IPS DF 19.7 (cell line): ENCODE data around the gene TBC1D19.
"Not testable (repeated sequence)": the region's sequence is repeated elsewhere in the genome, so short reads cannot be mapped to it uniquely, and the experiment has no call there.

Source experiments
- DNase-seq: peaks from one replicate; pipeline ENCODE4 v3.0.0-alpha.2; 2013; ENCODE audit warnings: low read depth, low spot score

TBC1D19 gene

DNA sequence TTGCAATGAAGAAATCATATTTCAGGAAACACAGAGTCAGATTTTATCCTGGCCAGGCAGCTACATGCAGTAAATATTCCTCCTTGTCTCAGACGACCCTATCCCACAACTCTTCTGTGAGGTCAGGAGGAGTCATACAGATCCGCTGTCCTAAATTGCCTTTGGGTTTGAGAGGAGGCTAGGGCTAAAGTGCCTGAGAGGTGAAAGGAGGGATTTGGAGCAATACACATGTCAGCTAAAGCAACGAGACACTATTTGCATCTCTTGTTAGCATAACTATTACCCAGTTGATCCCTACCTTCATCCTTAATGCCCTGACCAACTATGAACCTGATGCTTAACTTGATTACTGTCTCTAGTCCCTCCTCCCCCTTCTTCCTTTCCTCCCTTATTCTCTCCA lies 98.6 kb downstream of the TBC1D19 start:
- DNase-seq, result peak; percentile 7

DNA sequence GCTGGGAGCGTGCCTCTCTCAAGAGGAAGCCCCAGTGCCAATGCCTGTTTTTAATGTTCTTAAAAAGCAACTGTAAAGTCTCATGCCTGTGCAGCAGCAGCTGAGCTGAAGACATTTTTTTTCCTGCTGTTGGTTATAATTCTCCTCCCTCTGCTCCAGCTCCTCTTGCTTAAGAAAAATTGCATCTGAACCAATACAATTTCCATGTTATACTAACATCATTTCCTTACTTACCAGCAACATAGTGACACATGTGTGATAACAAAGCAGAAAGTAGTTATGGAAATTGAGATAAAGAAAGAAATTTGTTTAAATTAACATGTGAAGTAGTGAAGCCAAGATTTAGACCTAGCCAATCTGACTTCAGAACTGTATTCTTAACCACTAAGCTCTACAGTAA lies 101.4 kb downstream of the TBC1D19 start:
- no peak for DNase-seq

DNA sequence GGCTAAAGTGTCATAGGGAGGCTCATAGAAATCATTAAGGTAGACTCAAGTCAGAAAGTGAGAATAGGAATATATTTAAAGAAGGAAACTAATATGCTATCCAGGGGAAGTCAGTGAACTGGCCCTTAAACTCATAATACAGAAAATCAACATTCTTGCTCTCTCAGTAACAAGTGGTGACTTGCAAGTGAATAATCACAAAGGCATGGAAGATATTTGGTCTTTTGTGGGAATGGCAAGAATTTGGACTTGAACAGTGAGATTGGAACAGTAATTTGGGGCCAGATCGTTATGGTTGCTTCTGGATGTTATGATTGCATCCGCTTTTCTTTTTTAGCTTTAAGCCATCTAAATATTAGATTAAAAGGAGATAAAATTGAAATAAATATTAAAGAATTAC lies 103.8 kb downstream of the TBC1D19 start:
- no peak for DNase-seq

DNA sequence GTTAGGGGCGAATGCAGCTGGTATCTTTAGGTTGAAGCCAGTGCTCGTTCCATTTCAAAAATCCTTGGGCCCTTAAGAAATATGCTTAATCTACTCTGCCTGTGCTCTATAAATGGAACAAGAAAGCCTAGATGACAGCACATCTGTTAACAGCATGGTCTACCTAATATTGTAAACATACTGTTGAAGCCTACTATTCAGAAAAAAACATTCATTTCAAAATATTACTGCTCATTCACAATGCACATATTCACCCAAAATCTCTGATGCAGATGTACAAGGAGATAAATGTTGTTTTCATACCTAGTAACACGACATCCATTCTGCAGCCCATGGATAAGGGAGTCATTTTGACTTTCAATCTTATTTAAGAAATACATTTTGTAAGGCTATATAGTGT lies 106.6 kb downstream of the TBC1D19 start:
- no peak for DNase-seq

DNA sequence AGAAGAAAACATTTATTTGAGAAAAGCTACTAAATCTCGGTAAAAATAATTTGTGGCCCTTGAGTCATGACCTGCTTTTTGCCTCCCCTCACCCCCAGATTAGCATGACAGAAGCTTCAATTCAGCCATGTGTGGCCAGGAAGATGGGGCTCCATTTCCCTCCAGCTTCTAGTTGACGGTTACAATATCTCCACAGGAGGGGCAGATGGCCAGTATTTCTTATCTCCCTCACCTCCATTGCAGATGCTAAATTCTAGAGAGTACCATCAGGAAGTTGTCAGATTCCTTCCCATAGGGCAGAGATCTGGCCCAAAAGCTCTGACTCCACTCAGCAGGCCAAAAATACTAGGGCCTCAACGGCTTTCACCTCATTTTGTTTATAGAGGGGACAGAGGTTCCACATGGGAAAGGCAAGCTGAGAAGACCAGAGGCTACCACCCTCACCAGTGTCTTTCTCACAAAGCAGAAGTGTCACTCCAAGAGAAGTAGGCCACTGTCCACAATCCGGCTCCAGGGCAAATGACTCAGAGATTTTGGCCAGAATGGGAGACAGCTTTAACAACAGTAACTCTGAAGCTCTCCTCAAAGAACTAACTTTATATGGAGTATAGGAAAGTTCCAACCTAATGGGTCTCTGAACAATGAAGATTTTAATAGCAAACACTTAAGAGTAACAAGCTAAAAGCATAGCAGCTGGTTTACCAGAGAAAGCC lies 108.3 kb downstream of the TBC1D19 start:
- DNase-seq, result peak; percentile 35

DNA sequence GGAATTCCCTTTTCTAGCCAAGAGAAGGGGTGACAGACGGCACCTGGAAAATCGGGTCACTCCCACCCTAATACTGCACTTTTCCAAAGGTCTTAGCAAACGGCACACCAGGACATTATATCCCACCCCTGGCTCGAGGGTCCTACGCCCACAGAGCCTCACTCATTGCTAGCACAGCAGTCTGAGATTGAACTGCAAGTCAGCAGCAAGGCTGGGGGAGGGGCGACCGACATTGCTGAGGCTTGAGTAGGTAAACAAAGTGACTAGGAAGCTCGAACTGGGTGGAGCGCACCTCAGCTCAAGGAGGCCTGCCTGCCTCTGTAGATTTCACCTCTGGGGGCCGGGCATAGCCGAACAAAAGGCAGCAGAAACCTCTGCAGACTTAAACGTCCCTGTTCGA lies 110.2 kb downstream of the TBC1D19 start:
- DNase-seq, result not testable (repeated sequence)

DNA sequence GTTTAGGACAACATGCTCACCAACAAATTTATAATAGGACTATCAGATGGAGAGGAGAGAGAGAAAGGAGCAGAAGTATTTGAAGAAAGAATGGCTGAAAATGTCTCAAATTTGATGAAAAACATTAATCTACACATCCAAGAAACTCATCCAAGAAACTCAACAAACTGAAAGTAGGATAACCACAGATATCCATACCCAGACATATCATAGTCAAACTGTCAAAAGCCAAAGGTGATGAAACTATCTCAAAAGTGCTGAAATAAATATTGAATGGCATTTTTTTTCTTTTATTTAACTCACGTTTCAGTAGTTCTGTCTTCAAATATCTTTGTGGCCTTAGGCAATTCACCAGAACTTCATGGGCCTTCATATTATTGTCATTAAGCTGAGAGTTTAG lies 116.2 kb downstream of the TBC1D19 start:
- DNase-seq, result no peak

DNA sequence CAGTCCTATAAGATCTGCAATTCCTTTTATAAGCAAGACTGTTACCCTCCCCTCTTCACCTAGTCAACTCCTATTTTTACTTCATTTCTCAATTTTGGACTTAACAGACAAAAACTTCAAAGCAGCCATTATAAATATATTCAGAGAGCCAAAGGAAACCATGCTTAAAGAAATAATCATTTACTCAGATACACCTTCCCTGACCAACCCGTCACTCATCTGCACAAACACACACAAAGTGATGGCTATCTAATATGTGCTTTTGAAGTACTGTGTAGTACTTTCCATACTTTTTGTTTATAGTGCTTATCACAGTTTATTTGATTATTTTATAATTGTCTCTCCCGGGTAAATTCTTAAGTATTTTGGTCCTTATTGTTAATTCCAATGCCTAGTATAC lies 117.2 kb downstream of the TBC1D19 start:
- no peak for DNase-seq

DNA sequence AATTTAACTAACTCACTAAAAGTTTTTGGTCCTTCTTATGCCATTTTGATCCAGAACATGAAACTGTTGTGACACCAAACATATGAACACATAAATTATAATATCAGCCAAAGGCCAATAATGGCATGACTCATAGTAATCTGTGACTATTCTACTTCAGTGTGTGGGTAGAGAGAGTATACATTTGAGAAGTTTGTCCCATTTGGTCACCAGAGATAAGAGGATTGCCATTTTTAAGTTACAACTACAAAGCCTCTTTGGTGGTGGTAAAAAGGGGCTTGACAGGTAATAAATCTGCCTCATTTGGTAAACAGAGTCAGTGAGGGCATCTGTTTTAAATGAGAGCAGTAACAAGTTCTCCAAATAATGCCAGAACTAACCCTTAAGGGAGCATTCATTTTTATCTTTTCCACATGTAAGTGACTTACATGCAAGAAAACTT lies 117.9 kb downstream of the TBC1D19 start:
- DNase-seq, result no peak

DNA sequence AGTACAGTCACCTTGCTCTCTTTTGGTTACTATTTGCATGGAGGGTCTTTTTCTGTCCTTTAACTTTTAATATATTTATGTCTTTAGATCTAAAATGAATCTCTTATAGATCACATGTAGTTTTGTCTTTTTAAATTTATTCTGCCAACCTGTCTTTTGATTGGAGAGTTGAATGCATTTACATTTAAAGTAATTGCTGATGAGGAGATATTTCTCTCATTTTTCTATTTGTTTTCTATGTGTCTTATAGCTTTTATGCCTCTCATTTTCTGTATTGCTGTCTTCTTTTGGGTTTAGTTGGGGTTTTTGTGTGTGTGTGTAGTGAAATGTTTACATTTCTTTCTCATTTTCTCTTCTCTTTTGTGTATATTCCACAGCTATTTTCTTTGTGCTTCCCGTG lies 123.5 kb downstream of the TBC1D19 start:
- DNase-seq, result no peak

DNA sequence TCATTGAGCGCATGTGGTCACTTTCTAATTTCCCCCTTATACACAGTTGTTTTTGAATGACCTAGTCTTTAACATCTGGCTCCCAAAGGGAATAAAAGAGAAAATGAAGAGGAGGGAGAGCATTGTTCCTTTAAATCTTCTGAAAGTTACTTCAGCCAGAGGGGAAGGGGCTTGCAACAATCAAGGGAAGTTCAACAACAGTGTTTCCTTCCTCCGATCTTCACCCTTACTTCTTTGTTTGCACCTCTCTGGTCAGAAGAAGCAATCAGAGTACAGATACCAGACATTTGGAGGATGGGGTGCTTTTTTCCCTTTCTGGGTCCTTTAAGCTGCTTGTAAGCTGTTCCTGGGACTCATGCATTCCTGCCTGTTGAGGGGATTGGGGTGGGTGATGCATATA lies 125.4 kb downstream of the TBC1D19 start:
- DNase-seq, result no peak

DNA sequence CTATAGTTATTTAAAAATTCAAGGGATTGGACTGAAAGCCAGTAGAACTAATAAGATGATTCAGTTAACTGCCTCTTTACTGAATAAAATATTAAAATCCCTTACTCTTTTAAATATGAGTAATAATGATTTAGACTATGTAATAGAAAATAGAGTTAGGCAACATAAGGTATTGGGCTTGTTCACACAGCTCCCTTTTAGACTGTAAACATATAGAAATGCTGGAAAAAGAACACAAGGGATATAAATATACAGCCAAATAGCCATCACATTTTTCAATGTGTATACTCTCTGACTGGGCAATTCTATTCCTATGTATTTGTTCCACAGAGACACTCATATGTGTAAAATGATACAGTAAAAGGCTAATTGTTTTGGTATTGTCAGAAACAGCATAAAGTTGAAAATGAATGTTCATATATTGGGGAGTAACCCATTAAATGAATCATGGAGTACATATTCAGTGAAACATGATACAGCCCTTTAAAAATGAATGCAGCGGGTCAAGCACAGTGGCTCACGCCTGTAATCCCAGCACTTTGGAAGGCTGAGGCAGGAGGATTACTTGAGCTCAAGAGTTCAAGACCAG lies 129.8 kb downstream of the TBC1D19 start:
- DNase-seq, result no peak

DNA sequence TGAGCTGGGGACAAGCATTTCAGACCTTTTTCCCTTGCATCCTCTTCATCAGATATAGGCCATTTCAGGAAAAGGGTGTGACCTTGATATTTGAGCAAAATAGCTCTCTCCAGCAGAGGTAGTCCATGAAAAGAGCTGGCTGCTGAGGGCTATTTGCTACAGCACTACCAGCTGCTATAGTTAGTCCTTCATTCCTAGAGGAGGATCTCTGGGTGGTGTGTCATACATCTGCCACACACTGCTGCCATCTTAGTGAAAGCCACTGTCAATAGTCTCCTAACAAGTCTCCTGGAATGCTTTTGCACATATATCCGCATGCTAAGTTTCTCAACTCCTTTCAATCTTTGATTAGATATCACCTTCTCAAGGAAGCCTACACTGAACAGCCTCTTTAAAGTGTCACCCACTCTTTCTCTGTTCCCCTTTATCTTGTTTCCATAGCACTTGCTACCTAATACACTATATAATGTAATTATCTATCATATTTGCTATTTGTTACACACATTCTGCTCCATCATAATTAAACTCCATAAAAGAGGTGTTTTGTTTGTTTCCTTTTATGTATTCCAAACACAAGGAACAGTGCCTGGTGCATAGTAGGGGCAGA lies 131.9 kb downstream of the TBC1D19 start:
- no peak for DNase-seq

DNA sequence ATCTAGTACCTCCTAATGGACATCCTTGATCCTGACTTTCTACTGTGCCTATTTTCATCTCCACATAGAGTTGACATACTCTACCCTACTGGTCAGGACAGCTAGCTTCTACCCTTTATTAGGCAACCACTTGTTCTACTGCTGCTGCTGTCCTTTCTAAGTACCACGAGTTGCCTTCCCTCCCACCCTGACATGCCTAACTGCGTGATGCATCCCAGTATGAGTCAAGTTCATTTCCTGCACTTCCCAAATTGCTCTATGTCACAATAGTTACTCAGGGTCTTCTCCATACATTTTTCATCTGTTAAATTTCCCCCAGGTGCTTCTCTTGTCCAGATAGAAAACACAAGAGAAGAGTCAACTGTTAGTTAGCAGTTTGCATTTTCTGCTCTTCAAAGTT lies 133.4 kb downstream of the TBC1D19 start:
- DNase-seq, result no peak

DNA sequence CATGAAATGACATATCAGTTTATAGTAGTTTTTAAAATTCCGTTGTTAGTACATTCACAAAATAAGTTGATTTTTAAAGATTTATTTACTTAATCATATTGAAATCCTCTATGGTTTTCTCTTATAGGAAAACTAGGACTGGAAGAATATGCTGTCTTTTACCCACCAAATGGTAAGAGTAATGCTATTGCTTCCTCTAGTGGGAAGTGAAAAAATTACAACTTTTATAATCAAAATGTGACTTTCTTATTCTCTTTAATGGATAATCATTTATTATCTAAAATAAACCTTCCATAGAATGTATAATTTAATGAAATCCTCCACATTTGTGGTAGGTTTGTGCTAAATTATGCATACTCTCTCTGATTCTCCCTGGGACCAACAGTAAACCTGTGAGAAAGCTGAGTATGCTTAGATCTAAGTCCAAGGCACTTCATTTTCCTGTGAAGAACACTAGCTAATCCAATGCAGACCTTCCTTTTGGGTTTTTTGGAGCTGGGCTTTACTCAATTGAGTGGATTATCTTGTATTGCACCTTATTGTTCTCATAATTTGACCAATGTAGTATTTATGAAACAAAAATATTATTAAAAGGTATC lies 136.2 kb downstream of the TBC1D19 start:
- no peak for DNase-seq

DNA sequence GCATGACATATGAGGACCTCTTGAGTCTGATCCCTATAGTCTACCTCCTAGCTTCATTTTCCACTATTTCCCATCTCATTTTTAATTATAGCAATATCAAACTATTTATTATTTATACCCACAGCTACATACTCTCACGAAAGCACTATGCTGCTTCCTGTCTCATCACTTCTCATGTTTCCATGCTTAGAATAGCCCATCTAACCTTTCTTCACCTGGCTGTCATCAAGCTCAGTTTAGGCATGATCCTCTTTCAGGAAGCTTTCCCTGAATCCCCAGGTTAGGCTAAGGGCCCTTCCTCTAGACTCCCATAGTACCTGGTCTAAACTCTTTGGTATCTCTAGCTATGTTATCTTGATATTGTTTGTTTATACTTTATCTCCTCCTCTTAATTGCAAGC lies 137.8 kb downstream of the TBC1D19 start:
- DNase-seq, result no peak

DNA sequence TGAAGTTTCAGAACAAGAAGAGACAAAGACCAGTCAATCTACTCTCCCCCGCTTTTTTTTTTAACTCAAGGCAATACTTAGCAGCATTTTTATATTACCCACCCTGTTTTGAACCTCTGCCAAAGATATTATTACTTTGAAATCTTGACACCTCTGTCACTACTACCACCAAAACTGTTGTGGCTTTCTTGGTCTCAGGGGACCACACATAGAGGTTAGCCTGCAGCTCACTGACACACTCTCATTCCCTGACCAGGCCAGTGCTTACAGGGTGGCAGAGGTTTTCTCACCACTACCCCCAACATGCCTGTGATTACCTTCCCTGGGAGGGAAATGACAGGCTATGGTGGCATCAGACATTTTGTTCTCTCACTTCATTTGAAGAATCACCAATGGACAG lies 139.3 kb downstream of the TBC1D19 start:
- DNase-seq, result no peak

DNA sequence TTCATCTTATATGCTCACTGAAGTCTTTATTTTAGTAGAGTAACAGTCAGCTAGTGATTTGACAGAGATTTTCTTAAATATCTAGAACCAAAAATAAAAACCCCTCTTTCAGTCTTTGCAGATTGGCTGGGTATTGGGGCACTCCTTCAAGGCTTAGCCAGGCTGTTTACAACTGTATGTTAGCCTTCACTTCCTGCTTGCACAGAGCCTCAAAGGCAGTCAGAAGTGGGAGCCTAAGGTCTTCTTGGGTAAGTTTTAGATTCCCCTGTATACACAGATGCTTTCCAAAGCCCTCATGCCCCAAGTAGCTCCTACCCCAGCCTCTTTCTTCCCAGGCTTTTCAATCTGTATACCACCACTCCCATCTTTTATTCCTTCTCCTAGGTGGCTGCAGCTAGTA lies 140.7 kb downstream of the TBC1D19 start:
- DNase-seq, result no peak

DNA sequence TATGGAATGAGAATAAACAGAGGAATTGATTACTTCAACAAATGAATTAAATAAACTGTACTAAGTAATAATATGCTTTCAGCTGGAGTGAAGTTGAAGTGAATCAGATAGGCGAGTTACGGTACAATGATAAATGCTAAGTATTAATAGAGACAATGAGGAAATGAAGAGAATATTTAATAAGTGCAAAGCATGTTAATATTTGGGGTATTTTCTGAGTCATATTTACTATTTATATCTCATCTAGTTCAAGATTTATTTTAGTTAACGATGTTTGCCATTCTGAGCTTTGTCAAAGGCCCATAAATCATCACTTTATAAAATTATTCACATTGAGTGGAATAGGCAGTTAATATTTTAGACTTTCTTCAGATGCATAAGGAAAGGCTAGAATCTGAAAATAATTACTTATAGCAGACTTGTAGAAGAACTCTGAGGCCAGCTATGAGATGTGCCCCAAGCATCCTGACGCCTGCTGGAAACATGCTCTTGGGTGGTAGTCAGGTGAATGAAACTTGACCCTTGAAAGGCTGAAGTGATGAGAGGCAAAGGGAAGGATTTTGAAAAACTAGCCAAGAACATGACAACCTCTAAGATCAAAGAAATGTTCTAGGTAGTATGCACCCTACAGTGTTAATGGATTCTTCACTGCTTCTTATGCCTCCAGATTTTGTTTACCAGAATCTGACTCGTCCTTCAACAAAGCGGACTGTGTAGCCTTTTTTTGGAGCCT lies 142.9 kb downstream of the TBC1D19 start:
- no peak for DNase-seq

DNA sequence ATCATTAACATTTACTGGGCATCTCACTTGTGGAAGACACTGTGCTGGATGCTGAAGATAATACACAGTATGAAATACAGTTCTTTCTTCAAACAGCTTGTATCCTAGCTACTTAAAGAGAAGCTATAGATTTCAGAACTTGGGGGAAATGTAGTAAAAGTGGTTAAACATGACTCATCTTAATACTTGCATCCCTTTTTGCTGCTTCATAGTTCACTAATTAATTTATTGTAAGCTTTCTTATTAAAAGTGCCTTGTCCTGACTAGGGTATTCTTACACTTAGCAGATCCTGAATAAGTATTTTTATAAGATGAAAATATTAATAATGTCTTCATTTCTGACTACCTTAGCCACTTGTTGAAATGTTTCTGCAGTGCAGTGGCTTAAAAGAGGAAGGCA lies 144.0 kb downstream of the TBC1D19 start:
- DNase-seq, result no peak

DNA sequence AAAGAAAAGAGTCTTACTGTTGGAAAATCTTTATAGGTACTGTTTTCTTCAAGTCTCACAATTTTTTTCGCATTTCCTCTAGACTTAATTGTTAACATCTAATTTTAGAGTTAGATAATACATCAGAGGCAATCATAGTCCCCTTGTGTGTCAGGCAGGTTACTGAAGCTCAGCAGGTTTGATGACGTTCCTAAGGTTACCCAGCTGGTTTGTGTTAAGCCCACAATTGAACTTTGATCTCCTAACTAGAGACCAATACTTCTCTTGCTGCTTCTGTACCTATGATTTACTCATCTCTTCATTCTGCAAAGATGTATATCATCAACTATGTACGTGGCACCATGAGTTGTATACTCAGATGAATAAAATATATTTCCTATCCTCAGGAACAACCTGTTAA lies 145.1 kb downstream of the TBC1D19 start:
- DNase-seq, result no peak

DNA sequence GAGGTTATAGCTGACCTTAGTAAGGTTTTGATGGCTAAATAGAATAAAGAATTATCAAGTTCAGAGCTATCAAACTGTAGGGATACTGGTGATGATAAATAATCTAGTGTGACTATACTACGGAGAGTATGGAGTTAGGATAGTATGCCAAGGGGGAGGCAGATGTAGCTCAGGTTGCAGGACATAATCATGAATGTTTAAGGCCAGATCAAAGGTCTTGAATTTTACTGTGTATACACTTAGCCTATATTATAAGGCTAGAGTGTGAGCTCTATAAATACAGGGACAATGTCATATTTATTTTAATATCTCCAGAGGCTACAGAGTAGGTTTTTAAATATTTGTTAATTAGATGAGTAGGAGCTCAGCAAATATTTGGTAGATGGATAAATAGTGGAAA lies 145.7 kb downstream of the TBC1D19 start:
- no peak for DNase-seq
